K562 (cell line): Measurements from ENCODE around the gene IRF2BP2. TPM values are rescaled to one million over a fixed set of nuclear protein-coding genes. Genes with fewer than 3 reads are reported as not detected.

Experiments used
- ASH1L ChIP-seq: fragments of 450-650 bp; IDR thresholded peaks from 2 replicates; pipeline ENCODE4 v1.6.1; 2018; ENCODE audit warnings: borderline replicate concordance, mild to moderate bottlenecking, low read depth; ENCODE audit not compliant: partially characterized antibody
- BRD9 ChIP-seq: fragments of 450-650 bp; IDR thresholded peaks from 2 replicates; pipeline ENCODE4 v1.6.1; 2018; ENCODE audit warnings: low read depth; ENCODE audit not compliant: partially characterized antibody
- CAMTA2 ChIP-seq: fragments of 250-450 bp; sonication (Bioruptor Pico); conservative IDR thresholded peaks from 2 replicates; pipeline ENCODE4 v1.5.1; 2022
- CC2D1A ChIP-seq: fragments of 450-650 bp; IDR thresholded peaks from 2 replicates; pipeline ENCODE4 v1.6.1; 2017; ENCODE audit warnings: mild to moderate bottlenecking
- CEBPB ChIP-seq: fragments of 450-650 bp; IDR thresholded peaks from 2 replicates; pipeline ENCODE4 v1.6.1; 2016; ENCODE audit warnings: missing genetic modification characterization, missing compliant biosample characterization
- DNMT1 ChIP-seq: fragments of 450-650 bp; IDR thresholded peaks from 2 replicates; pipeline ENCODE4 v1.6.1; 2016; ENCODE audit warnings: antibody characterized with exemption, mild to moderate bottlenecking
- ELF2 ChIP-seq: fragments of 250-450 bp; sonication (Bioruptor Pico); IDR thresholded peaks from 2 replicates; pipeline ENCODE4 v1.5.0; 2021; ENCODE audit warnings: mild to moderate bottlenecking
- ELF4 ChIP-seq: fragments of 450-650 bp; formaldehyde crosslinking; IDR thresholded peaks from 2 replicates; pipeline ENCODE4 v1.4.0; 2022; ENCODE audit warnings: missing genetic modification characterization
- KLF13 ChIP-seq: fragments of 450-650 bp; IDR thresholded peaks from 2 replicates; pipeline ENCODE4 v1.6.1; 2016; ENCODE audit warnings: missing genetic modification characterization, low read depth, mild to moderate bottlenecking, missing compliant biosample characterization, moderate library complexity, borderline replicate concordance
- KLF16 ChIP-seq: IDR thresholded peaks from 2 replicates; pipeline ENCODE4 v1.6.1; 2016; ENCODE audit warnings: antibody characterized with exemption
- MTA2 ChIP-seq: fragments of 450-650 bp; IDR thresholded peaks from 2 replicates; pipeline ENCODE4 v1.6.1; 2016; ENCODE audit warnings: low read depth
- NCOA6 ChIP-seq: fragments of 450-650 bp; IDR thresholded peaks from 2 replicates; pipeline ENCODE4 v1.6.1; 2017; ENCODE audit warnings: mild to moderate bottlenecking
- NFXL1 ChIP-seq: fragments of 450-650 bp; formaldehyde crosslinking; IDR thresholded peaks from 2 replicates; pipeline ENCODE4 v1.4.0; 2021; ENCODE audit warnings: mild to moderate bottlenecking
- NFYB ChIP-seq: IDR thresholded peaks from 2 replicates; pipeline ENCODE4 v1.6.1; 2011; ENCODE audit warnings: mild to moderate bottlenecking, moderate library complexity; ENCODE audit not compliant: insufficient read length; ENCODE audit errors: extremely low read depth
- NRF1 ChIP-seq, 2 experiments: fragments of 450-650 bp; IDR thresholded peaks in 1 of 2; conservative IDR thresholded peaks in 1 of 2; 2 replicates each; pipeline ENCODE4 v1.6.1; 2014; ENCODE audit warnings: mild to moderate bottlenecking in 2 of 2
- RBFOX2 ChIP-seq: fragments of 200-400 bp; formaldehyde crosslinking; IDR thresholded peaks from 2 replicates; pipeline ENCODE4 v1.6.1; 2017; ENCODE audit warnings: low read depth, mild to moderate bottlenecking, low read length, moderate library complexity
- SETDB1 ChIP-seq: IDR thresholded peaks from one replicate; pipeline ENCODE4 v1.6.1; 2012; ENCODE audit warnings: low read length, control low read depth, inconsistent platforms
- ZBED1 ChIP-seq: IDR thresholded peaks from 2 replicates; pipeline ENCODE4 v1.6.1; 2014
- ZNF316 ChIP-seq: fragments of 450-650 bp; IDR thresholded peaks from 2 replicates; pipeline ENCODE4 v1.6.1; 2016
- ZNF431 ChIP-seq: sonication (generic); formaldehyde crosslinking; IDR thresholded peaks from 2 replicates; pipeline ENCODE4 v1.8.0; 2022; ENCODE audit warnings: mild to moderate bottlenecking, missing genetic modification reagents
- ZNF589 ChIP-seq: fragments of 200-800 bp; sonication (Bioruptor generic); IDR thresholded peaks from 2 replicates; pipeline ENCODE4 v1.6.1; 2016; ENCODE audit warnings: low read depth, missing genetic modification characterization, missing compliant biosample characterization
- ZNF668 ChIP-seq: fragments of 250-450 bp; sonication (Bioruptor Pico); IDR thresholded peaks from 2 replicates; pipeline ENCODE4 v1.8.0; 2022; ENCODE audit warnings: mild to moderate bottlenecking, inconsistent platforms
- ZNF695 ChIP-seq: fragments of 450-650 bp; formaldehyde crosslinking; IDR thresholded peaks from 2 replicates; pipeline ENCODE4 v1.4.0; 2020; ENCODE audit warnings: mild to moderate bottlenecking, moderate library complexity
- ZNF740 ChIP-seq, 3 experiments: fragments of 200-800 bp in 1 of 3; sonication (Bioruptor generic) in 1 of 3; sonication (generic) in 1 of 3; formaldehyde crosslinking in 1 of 3; IDR thresholded peaks; 2 replicates each; pipeline versions ENCODE4 v1.6.1 to v1.8.0; 2016 to 2022; ENCODE audit warnings: mild to moderate bottlenecking in 2 of 3, missing compliant biosample characterization in 2 of 3, missing genetic modification characterization in 2 of 3, missing genetic modification reagents in 1 of 3
- polyA plus RNA-seq, 8 experiments: library from polyadenylated mRNA; depleted of rRNA in 4 of 8; stranded (reverse) in 5 of 8; unstranded in 3 of 8; fragments of >200 nt; fragmentation: Nextera tagmentation in 2 of 8; fragmentation: Illumina TruSeq in 1 of 8; extraction: Ambion mirVana in 2 of 8; extraction: Trizol in 1 of 8; gene quantifications; 2 replicates each; pipeline versions ENCODE4 v1.2.1 to v1.2.3, GENCODE V29; 2011 to 2014; ENCODE audit warnings: inconsistent platforms in 1 of 8, missing spikeins in 1 of 8
- total RNA-seq, 7 experiments: library from RNA; depleted of rRNA in 6 of 7; stranded (reverse); fragments of >200 nt in 6 of 7; fragmentation: Illumina TruSeq in 2 of 7; extraction: Trizol in 2 of 7; gene quantifications; 2 replicates each; pipeline versions ENCODE4 v1.2.1 to v1.2.3, GENCODE V29; 2011 to 2021; ENCODE audit warnings: low replicate concordance in 1 of 7
- TF ChIP-seq, protein P1 (sequence below): fragments of 450-650 bp; IDR thresholded peaks from 2 replicates; pipeline ENCODE4 v1.6.1; 2016; ENCODE audit warnings: borderline replicate concordance

IRF2BP2 gene
- total and polyA plus RNA-seq, 9 of the 15 experiments (the other 6 are each of a cell fraction or from before 2014, with no cell fraction given): 7.7 to 68.6 (median 22.1) TPM

DNA sequence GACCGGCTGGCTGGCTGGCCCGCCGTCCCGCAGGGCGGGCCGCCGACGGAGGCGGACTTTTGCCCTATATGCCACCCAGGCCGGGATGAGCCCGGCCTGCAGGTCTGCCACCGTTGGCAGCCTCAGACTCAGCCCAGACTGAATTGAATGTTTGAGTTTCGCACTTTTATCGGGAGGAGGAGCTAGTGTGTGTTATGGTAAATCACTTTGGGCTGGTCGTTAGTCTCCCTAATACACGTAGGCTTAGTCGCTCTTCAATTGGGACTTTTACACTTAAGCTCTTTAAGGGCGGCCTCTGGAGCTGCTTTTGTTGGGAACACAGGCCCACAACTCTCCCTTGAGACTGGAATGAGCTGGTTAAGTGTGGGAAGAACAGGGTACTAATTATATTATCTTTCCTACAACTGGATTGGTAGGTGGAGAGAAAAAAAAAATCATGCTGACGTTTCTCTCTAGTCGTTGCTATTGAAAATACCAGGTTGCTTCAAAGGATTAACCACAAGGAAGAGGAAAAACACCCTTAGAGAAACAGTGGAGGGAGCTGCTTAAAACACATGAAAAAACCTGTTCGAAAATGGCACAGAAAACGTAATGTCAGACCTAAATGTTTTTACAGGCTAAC is 1.4 kb upstream of the IRF2BP2 start (continued):
- TF ChIP-seq CEBPB (tag): no peak
- no peak for TF ChIP-seq MTA2
- 0 out of 2 replicates have a peak, but pooled peaks have one; percentile 16 for TF ChIP-seq NFXL1
- TF ChIP-seq CAMTA2 (CRISPR knock-in tag): no peak
- no peak for TF ChIP-seq ZNF695
- TF ChIP-seq ZNF740 (CRISPR knock-in tag; IDR thresholded peaks at IDR 0.05): peak; percentile 0; the same call in 1 of the 2 replicates
- TF ChIP-seq ZNF740 (tag; IDR thresholded peaks at IDR 0.05): no peak
- TF ChIP-seq KLF16: peak; percentile 67; the same call in 1 of the 2 replicates
- TF ChIP-seq RBFOX2: peak; percentile 59
- TF ChIP-seq ZBED1: no peak
- peak; percentile 51 for TF ChIP-seq BRD9
- no peak for TF ChIP-seq CC2D1A
- no peak for TF ChIP-seq NFYB
- TF ChIP-seq, protein P1, sequence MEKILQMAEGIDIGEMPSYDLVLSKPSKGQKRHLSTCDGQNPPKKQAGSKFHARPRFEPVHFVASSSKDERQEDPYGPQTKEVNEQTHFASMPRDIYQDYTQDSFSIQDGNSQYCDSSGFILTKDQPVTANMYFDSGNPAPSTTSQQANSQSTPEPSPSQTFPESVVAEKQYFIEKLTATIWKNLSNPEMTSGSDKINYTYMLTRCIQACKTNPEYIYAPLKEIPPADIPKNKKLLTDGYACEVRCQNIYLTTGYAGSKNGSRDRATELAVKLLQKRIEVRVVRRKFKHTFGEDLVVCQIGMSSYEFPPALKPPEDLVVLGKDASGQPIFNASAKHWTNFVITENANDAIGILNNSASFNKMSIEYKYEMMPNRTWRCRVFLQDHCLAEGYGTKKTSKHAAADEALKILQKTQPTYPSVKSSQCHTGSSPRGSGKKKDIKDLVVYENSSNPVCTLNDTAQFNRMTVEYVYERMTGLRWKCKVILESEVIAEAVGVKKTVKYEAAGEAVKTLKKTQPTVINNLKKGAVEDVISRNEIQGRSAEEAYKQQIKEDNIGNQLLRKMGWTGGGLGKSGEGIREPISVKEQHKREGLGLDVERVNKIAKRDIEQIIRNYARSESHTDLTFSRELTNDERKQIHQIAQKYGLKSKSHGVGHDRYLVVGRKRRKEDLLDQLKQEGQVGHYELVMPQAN: no peak
- TF ChIP-seq KLF13 (tag): no peak
- TF ChIP-seq ZNF668 (CRISPR knock-in tag): peak; percentile 69; the same call in 1 of the 2 replicates
- TF ChIP-seq ASH1L: no peak
- TF ChIP-seq ZNF316: peak; percentile 42; the same call in 1 of the 2 replicates
- TF ChIP-seq DNMT1: no peak
- no peak for TF ChIP-seq SETDB1
- TF ChIP-seq ZNF431: no peak
- TF ChIP-seq ZNF589 (CRISPR knock-in tag): peak; percentile 53; the same call in 1 of the 2 replicates
- no peak for TF ChIP-seq ELF4 (CRISPR knock-in tag)
- 0 out of 2 replicates have a peak, but pooled peaks have one; percentile 16 for TF ChIP-seq ELF2 (CRISPR knock-in tag)
- TF ChIP-seq NRF1 (conservative IDR thresholded peaks at IDR 0.05 in 1 of 2, IDR thresholded peaks at IDR 0.05 in 1 of 2): no peak
- no peak for TF ChIP-seq NCOA6
